Peyer's patch (tissue), 4 donors: ENCODE results near the gene DOCK2. TPM values are rescaled to one million over a fixed set of nuclear protein-coding genes. Genes with fewer than 3 reads are reported as not detected.

Experiments used
- DNase-seq, 3 donors: peaks; one replicate each; pipeline ENCODE4 v3.0.0-alpha.2; 2017 to 2019
- H3K27ac ChIP-seq, 4 donors: fragments of 200-600 bp; sonication (generic); one replicate each; pipeline ENCODE4 v1.5.1; 2016 to 2019
- H3K27me3 ChIP-seq, 2 donors: fragments of 200-600 bp; sonication (generic); one replicate each; pipeline ENCODE4 v1.5.1; 2019
- H3K36me3 ChIP-seq, 3 donors: fragments of 200-600 bp; sonication (generic); one replicate each; pipeline ENCODE4 v1.5.1; 2016 to 2019
- H3K4me1 ChIP-seq, 4 donors: fragments of 200-600 bp; sonication (generic); one replicate each; pipeline ENCODE4 v1.5.1; 2016 to 2019
- H3K4me3 ChIP-seq, 4 donors: fragments of 200-600 bp; sonication (generic); 1 replicate in 3 of 4; 2 replicates in 1 of 4; pipeline ENCODE4 v1.5.1; 2016 to 2019; ENCODE audit warnings: mild to moderate bottlenecking in 1 of 4
- H3K9me3 ChIP-seq, 4 donors: fragments of 200-600 bp; sonication (generic); one replicate each; pipeline ENCODE4 v1.5.1; 2016 to 2019; ENCODE audit warnings: mild to moderate bottlenecking in 1 of 4
- CTCF ChIP-seq, 6 experiments: fragments of 450-650 bp in 4 of 6; fragments of 200-600 bp in 2 of 6; sonication (generic) in 1 of 6; IDR thresholded peaks; one replicate each; pipeline ENCODE4 v1.5.1; 2017 to 2019; ENCODE audit warnings: antibody characterized with exemption in 6 of 6, mild to moderate bottlenecking in 3 of 6, moderate library complexity in 1 of 6
- POLR2A ChIP-seq, 2 donors: fragments of 450-650 bp; IDR thresholded peaks; one replicate each; pipeline ENCODE4 v1.5.1; 2017; ENCODE audit warnings: antibody characterized with exemption in 2 of 2, mild to moderate bottlenecking in 2 of 2, moderate library complexity in 2 of 2
- total RNA-seq, 4 donors: library from RNA; depleted of rRNA; stranded (reverse); fragments of >200 nt; gene quantifications; one replicate each; pipeline ENCODE4 v1.1.0, GENCODE V29; 2016

Gene DOCK2
- total RNA-seq, 4 donors from 2014 or later: 13.8 to 200 (median 17.8) TPM

DNA sequence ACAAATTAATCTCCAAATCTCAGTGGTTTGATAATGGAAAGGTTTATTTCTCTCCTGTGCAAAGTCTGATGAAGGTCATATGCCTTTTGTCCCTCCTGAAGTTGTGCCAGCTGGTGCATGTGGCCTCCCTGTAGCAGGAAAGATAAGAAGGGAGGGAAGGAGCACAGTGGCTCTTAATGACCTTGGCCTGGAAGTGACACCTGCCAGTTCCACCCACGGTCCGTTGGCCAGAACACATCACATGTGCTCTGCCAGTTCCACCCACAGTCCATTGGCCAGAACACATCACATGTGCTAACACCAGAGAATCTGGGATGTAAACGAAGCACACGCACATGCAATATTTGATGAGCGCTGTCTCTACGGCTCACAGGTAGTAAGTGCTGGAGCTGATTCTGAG is 130.9 kb downstream of the DOCK2 start:
- H3K4me1 ChIP-seq: no peaks in the 10 kb centered on the region
- H3K27me3 ChIP-seq: no peaks in the 10 kb centered on the region
- no peak overlapping the region for H3K27ac ChIP-seq
- no peaks in the 10 kb centered on the region for H3K36me3 ChIP-seq
- TF ChIP-seq CTCF (IDR thresholded peaks at IDR 0.05): no peak
- H3K4me3 ChIP-seq: no peak overlapping the region
- no peaks in the 10 kb centered on the region for H3K9me3 ChIP-seq
- DNase-seq: no peak

GRCh38 chr5:169768416-169768815 is 131.3 kb downstream of the DOCK2 start:
- Histone ChIP-seq H3K27ac (no peak overlapping the region), H3K27me3 (no peaks in the 10 kb centered on the region), H3K36me3 (no peaks in the 10 kb centered on the region), H3K4me1 (no peaks in the 10 kb centered on the region), H3K4me3 (no peak overlapping the region), H3K9me3 (no peaks in the 10 kb centered on the region)
- DNase-seq: no peak
- TF ChIP-seq CTCF (IDR thresholded peaks at IDR 0.05) (no peak), POLR2A (IDR thresholded peaks at IDR 0.05) (no peak)

- TF ChIP-seq POLR2A (IDR thresholded peaks at IDR 0.05) (no peak), CTCF (IDR thresholded peaks at IDR 0.05) (no peak)
- Histone ChIP-seq H3K36me3 (no peaks in the 10 kb centered on the region), H3K9me3 (no peaks in the 10 kb centered on the region), H3K27me3 (no peaks in the 10 kb centered on the region), H3K4me1 (no peaks in the 10 kb centered on the region), H3K27ac (no peak overlapping the region), H3K4me3 (no peak overlapping the region)
- no peak for DNase-seq
Measured at GRCh38 chr5:169770109-169770508, 133.0 kb downstream of the DOCK2 start.

DNA sequence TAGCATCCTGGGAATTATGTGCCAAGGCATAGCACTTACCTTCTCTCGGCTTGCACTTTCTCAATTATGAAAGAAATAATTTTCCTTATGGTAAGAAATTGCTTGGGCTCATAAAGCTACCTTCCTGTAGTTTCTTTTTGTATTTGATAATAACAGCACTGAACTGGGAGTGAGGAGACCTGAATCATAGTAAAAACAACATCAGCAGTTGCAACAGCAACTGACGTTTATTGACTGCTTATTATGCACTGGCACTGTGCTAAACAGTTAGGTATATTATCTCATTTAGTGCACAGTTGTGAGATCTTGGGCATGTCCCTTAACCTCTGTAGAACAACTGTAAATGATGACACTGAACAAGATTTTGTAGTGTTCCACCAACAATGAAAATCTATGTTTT is 135.2 kb downstream of the DOCK2 start:
- TF ChIP-seq CTCF (IDR thresholded peaks at IDR 0.05) (no peak), POLR2A (IDR thresholded peaks at IDR 0.05) (no peak)
- no peaks in the 10 kb centered on the region for H3K4me1 ChIP-seq
- no peak for DNase-seq

DNA sequence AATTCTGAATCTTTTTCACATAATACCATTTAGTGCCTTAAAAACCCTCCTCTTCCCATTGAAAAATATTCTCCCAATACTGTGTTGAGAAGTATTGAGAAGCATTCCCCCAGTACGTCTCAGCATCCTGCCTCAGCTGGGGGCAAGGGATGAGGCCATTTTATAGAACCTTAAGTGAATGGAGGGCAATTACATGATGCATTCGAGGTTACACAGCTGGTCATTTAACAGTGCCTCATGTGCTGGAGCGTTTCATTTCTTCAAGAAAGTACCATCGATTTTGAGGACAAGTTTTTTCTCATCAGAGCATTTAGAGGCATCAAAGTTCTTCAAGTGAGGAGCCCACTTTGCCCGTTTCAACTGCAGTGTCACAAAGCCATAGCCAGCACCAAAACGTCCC is 135.6 kb downstream of the DOCK2 start:
- no peaks in the 10 kb centered on the region for H3K9me3 ChIP-seq
- no peak for TF ChIP-seq CTCF (IDR thresholded peaks at IDR 0.05)
- TF ChIP-seq POLR2A (IDR thresholded peaks at IDR 0.05): no peak
- H3K4me1 ChIP-seq: no peaks in the 10 kb centered on the region
- H3K4me3 ChIP-seq: no peak overlapping the region
- H3K36me3 ChIP-seq: no peaks in the 10 kb centered on the region
- H3K27ac ChIP-seq: no peak overlapping the region
- no peak for DNase-seq
- H3K27me3 ChIP-seq: no peaks in the 10 kb centered on the region

More for the DNA sequence above, 135.2 kb downstream of the DOCK2 start:
- H3K9me3 ChIP-seq: no peaks in the 10 kb centered on the region
- H3K27me3 ChIP-seq: no peaks in the 10 kb centered on the region
- no peaks in the 10 kb centered on the region for H3K36me3 ChIP-seq
- H3K27ac ChIP-seq: no peak overlapping the region
- no peak overlapping the region for H3K4me3 ChIP-seq

GRCh38 chr5:169777159-169777558 is 140.1 kb downstream of the DOCK2 start:
- Histone ChIP-seq H3K4me1 (no peaks in the 10 kb centered on the region), H3K9me3 (no peaks in the 10 kb centered on the region), H3K36me3 (no peaks in the 10 kb centered on the region), H3K27me3 (no peaks in the 10 kb centered on the region), H3K27ac (no peak overlapping the region), H3K4me3 (no peak overlapping the region)
- TF ChIP-seq POLR2A (IDR thresholded peaks at IDR 0.05): no peak
- TF ChIP-seq CTCF (IDR thresholded peaks at IDR 0.05): no peak
- no peak for DNase-seq
